D721Med (cell line): ENCODE data around the gene ABCG2.

ENCODE experiments used
- DNase-seq: peaks from one replicate; pipeline ENCODE4 v3.0.0; 2011; ENCODE audit warnings: low spot score; ENCODE audit not compliant: insufficient read length
- FAIRE-seq: peaks from 2 replicates; lab custom pipeline; 2011; peaks lifted over from hg19 to GRCh38; lab: Jason Lieb, UNC
- TF ChIP-seq, protein P1 (sequence below): IDR thresholded peaks from 2 replicates; pipeline ENCODE4 v1.5.1; 2012; ENCODE audit warnings: mild to moderate bottlenecking, control low read depth; ENCODE audit not compliant: insufficient read depth; ENCODE audit errors: missing control alignments

Gene ABCG2

GRCh38 chr4:88185906-88186305 lies 27.5 kb upstream of the ABCG2 start:
- DNase-seq: no peak
- TF ChIP-seq, protein P1, sequence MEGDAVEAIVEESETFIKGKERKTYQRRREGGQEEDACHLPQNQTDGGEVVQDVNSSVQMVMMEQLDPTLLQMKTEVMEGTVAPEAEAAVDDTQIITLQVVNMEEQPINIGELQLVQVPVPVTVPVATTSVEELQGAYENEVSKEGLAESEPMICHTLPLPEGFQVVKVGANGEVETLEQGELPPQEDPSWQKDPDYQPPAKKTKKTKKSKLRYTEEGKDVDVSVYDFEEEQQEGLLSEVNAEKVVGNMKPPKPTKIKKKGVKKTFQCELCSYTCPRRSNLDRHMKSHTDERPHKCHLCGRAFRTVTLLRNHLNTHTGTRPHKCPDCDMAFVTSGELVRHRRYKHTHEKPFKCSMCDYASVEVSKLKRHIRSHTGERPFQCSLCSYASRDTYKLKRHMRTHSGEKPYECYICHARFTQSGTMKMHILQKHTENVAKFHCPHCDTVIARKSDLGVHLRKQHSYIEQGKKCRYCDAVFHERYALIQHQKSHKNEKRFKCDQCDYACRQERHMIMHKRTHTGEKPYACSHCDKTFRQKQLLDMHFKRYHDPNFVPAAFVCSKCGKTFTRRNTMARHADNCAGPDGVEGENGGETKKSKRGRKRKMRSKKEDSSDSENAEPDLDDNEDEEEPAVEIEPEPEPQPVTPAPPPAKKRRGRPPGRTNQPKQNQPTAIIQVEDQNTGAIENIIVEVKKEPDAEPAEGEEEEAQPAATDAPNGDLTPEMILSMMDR: no peak
- no peak for FAIRE-seq

GRCh38 chr4:88179261-88179660 lies 20.8 kb upstream of the ABCG2 start:
- TF ChIP-seq, protein P1: no peak
- FAIRE-seq (no peak), DNase-seq (no peak)

DNA sequence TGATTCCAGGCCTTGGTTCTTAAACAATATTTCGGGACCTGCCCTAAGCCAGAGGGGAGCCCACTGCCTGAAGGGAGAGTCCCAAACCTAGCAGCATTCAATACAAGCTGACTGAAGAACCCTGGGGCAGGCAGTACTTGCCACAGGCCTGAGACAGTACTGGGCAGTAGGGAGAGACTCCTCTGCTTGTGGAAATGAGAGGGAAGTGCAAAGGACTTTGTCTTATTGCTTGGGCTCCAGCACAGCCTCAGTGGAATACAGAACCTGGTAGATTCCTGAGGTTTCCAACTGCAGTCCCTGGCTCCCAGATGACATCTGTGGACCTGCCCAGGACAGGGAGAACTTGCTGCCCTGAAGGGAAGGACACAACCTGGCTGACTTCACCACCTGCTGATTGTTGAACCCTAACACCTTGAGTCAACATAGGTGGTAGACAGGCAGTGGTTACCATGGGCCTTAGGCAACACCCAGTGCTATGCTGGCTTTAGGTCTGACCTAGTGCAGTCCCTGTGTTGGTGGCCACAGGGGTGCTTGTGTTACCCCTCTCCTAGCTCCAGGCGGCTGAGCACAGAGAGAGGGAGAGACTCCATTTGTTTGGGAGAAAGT lies 20.3 kb upstream of the ABCG2 start:
- FAIRE-seq (no peak), DNase-seq (no peak)
- TF ChIP-seq, protein P1: no peak

DNA sequence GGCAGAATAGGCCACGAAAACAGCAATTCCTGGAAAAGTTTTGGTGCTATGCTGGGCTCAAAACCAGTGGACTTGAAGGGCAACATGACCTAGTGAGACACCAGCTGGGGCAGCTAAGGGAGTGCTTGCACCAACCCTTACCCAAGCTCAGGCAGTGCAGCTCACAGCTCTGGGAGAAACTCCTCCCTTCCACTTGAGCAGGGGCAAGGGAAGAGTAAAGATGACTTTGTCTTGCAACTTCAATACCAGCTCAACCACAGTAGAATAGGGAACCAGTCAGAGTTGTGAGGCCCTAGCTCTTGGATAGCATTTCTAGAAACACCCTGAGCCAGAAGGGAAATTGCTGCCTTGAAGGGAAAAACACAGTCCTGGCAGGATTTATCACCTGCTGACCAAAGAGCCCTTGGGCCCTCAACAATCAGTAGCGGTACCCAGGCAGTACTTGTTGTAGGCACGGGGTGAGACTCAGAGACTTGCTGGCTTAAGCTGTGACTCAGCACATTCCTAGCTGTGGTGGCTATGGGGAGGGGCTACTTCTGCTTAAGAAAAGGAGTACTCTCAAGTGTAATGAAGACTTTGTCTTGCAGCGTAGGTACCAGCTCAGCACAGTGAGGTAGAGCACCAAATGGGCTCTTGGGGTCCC lies 19.7 kb upstream of the ABCG2 start:
- TF ChIP-seq, protein P1: no peak
- FAIRE-seq: no peak
- no peak for DNase-seq

DNA sequence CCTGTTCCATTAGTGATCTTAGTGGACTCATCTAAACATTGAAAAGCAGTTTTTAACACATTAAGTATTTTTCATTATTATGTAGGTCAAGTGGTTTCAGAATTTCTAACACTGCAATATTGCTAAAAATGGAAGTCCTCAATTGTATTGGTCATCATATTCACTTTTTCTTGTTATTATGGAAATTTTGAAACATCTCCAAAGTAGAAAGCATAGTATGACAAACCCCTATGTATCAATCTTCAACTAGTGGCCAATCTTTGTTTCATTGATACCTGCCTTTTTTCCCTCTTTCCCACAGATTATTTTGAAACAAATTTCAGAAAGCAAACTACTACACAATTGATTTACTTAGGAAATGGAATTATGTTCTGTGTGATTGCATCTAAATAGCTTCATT lies 14.5 kb upstream of the ABCG2 start:
- FAIRE-seq (no peak), DNase-seq (no peak)
- TF ChIP-seq, protein P1: no peak

DNA sequence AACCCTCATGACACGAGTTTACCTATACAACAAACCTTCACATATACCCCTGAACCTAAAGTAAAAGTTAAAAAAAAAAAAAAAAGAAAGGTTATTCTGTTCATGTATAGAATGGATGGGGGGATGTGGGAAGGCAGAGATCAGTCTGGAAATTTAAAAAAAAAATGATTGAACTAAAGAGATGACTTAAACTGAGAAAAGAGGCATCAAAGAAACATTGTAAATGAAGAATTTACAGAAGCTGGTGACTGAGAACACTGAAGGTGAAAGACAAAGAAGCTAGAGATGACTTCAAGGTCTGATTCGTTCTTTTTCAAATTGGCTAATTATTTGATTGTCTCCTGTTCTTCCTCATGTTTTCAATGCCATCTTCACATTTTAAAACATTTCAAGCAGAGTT lies 12.8 kb upstream of the ABCG2 start:
- TF ChIP-seq, protein P1: no peak
- FAIRE-seq: no peak
- no peak for DNase-seq

- DNase-seq (no peak), FAIRE-seq (no peak)
- TF ChIP-seq, protein P1: no peak
These were observed 10.9 kb upstream of the ABCG2 start for GRCh38 chr4:88169298-88169697.
